LHCN-M2 (cell line): Measurements from ENCODE around the gene ENAM. TPM values are rescaled to one million over a fixed set of nuclear protein-coding genes. Genes with fewer than 3 reads are reported as not detected.
A peak's percentile ranks its signal among the peaks of the same experiment; 100 is the strongest.
"Not testable (repeated sequence)": the region's sequence is repeated elsewhere in the genome, so short reads cannot be mapped to it uniquely, and the experiment has no call there.

Experiments
- DNase-seq: peaks from one replicate; pipeline ENCODE4 v3.0.0-alpha.2; 2012; ENCODE audit warnings: low read depth
- total RNA-seq: library from RNA; depleted of rRNA; stranded (reverse); fragments of >200 nt; gene quantifications from 2 replicates; pipeline ENCODE4 v1.2.3, GENCODE V29; 2014

ENAM gene
- total RNA-seq, 1 experiment from 2014 or later, result 0.06 TPM

DNA sequence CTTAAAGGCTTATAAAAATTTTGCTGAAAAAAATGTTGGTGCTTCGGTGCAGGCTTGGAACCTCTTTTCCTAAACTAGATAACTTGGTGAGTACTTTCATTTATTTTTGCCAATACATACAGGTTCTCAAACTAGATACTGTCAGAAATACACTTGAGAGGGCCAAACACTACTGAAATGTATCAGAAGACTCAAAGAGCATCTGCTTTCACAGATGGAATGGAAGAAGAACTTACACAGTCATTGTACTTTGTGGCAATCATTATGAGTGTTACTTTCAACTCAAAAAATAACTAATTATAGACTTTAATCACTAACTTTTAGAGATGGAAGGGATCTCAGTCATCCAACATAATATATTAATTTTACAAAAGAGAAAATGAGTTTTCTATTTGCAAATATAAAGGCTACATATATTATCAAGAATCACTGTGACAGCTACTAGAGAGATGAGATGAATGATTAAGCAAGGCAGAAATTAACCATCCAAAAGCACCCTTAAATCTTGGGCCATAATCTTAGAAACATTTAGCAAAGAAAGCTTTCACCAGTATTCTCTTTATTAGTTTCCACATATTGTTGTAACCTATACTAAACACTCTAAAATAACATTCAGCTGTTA lies 1.0 kb downstream of the ENAM start:
- DNase-seq, result no peak

- DNase-seq, result no peak
Observed at GRCh38 chr4:70630162-70630561, 1.6 kb downstream of the ENAM start.

DNA sequence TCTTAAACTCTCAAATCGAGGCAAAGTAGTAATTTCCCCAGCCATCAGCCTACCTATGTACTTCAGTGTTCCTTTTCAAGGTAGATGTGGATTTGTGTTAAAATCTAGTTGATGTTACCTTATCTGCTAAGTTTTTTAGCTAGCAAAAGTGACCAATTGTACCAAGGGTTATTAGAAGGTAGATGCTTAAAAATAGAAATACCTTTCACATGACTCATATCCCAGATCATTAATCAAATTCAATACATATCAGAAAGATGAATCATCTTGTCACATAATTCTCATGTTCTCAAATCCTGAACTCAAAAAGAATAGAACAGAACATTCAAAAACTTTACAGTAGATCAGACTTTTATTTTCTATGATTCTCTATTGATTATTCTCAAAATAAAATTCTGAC lies 3.5 kb downstream of the ENAM start:
- peak; percentile 58 for DNase-seq

DNA sequence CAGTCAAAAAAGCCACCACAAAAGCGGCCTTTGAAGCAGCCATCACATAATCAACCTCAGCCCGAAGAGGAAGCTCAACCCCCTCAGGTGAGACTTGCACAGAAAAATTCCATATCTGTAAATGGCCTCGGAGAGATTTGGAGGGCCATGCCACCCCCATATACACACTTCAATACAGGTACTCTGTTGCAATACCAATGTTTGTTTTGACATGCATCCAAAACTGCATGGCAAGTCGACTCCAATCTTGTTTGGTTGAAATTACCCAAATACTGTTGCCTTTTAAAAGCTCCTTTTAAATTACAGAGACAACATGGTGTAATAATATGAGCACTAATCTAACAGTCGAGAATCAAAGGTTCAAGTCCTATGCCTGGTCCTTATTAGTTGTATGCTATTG lies 5.9 kb downstream of the ENAM start:
- no peak for DNase-seq

- DNase-seq, result peak; percentile 17
Observed at GRCh38 chr4:70637239-70637913, 8.8 kb downstream of the ENAM start.

DNA sequence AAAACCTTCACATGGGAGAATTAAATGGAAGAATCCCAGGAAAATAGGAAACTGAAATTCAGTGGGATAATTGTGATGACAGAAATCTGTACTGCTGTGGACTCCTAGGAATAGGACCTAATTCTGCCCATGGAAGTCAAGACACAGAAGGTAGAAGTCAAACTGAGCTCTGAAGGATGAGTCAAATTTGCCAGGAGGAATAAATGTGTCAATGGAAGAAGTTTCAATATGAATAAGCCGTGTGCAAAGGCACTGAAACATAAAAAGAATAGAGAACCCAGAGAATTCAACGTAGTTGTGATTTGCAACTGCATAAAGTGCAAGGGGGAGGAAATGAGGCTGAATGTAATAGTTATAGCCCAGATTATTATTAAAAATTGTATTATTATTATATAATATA lies 11.6 kb downstream of the ENAM start:
- no peak for DNase-seq

DNA sequence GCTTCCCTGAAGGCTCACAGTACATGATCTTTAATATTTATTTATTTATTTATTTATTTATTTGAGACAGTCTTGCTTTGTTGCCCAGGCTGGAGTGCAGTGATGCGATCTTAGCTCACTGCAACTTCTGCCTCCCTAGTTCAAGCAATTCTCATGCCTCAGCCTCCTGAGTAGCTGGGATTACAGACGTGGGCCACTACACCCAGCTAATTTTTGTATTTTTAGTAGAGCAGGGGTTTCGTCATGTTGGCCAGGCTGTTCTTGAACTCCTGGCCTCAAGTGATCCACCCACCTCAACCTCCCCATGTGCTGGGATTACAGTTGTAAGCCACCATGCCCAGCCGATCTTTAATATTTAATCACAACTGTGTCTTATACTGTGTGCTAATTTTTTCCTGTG lies 22.2 kb downstream of the ENAM start:
- DNase-seq, result not testable (repeated sequence)

DNA sequence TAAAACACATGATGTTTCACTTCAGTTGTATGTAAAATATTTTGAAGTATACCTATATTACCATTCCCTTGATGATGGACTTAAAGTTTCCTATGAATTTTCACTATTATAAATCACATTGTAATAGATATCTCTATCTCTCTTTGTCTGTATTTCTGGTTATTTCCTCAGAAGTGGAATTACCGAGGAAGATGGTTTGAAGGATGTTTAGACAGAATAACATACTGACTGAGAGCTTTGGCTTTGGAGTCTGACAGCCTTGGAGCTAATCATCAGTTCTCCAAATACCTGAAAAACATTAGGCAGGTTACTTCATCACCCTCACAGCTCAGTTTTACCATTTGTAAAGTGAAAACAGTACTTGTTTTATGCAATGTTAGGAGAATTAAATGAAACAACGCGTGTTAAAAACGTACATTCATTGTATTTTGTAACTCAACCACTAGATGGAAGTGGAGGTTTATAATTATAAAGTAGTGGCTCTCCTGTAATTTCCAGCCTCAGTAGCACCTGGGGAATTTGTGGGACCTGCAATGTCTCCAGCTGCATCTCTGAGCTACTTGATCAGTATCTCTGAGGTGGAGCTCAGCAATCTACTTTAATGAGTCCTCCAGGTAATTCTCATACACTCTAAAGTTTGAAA lies 23.4 kb downstream of the ENAM start:
- DNase-seq, result peak; percentile 26

- no peak for DNase-seq
Observed at GRCh38 chr4:70654605-70655011, 26.1 kb downstream of the ENAM start.

GRCh38 chr4:70657326-70657725 lies 28.8 kb downstream of the ENAM start:
- no peak for DNase-seq

DNA sequence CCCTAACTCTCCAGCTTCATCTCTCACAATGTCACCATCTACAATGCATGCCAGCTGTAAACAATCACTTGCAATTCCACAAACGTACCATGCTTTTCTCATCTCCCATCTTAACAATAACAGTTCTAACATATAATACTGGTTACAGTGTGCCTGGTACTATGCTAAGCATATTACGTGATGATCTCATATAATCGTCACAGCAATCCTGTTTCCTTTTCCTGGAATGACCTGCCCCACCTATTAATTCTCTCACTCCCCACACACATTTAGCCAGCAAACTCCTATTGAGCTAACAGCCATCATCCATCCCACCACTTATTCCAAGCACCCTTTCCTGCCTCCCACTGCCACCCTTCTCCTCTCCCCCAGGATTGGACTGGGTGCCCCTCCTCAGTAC lies 29.9 kb downstream of the ENAM start:
- DNase-seq, result no peak

- no peak for DNase-seq
Observed at GRCh38 chr4:70660106-70660505, 31.6 kb downstream of the ENAM start.

- not testable (repeated sequence) for DNase-seq
Observed at GRCh38 chr4:70661309-70661922, 32.9 kb downstream of the ENAM start.

GRCh38 chr4:70666369-70666768 lies 37.8 kb downstream of the ENAM start, which contains the start of gene JCHAIN:
TSS of gene JCHAIN (minus strand) at chr4:70666508. CDS start at chr4:70666490, 18 bp downstream.
- peak; percentile 8 for DNase-seq

GRCh38 chr4:70667740-70668535 lies 39.4 kb downstream of the ENAM start:
- DNase-seq, result no peak

GRCh38 chr4:70670332-70671014 lies 41.9 kb downstream of the ENAM start:
- peak; percentile 37 for DNase-seq

GRCh38 chr4:70671091-70671490 lies 42.5 kb downstream of the ENAM start:
- no peak for DNase-seq

GRCh38 chr4:70674191-70674590 lies 45.6 kb downstream of the ENAM start:
- no peak for DNase-seq

- no peak for DNase-seq
Observed at GRCh38 chr4:70674731-70675130, 46.2 kb downstream of the ENAM start.

DNA sequence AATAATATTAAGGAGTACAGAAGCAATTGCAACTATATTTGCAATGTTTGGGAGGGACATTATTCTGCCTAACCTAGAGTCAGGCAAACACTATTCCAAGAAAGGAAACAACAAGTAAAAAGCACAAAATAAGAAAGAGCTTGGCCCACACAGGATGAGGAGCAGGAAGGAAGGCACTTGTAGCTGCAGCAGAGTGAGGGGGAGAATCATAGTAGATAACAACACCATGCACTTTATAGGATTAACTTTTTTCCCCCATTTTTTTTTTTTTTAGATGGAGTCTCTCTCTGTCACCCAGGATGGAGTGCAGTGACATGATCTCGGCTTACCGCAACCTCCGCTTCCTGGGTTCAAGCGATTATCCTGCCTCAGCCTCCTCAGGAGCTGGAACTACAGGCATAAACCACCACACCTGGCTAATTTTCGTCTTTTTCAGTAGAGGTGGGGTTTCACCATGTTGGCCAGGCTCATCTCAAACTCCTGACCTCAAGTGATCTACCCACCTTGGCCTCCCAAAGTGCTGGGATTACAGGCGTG lies 48.1 kb downstream of the ENAM start:
- DNase-seq, result no peak
